Muscle of leg (tissue), 11 donors: ENCODE measurements around the gene DUSP28. TPM values are rescaled to one million over a fixed set of nuclear protein-coding genes. Genes with fewer than 3 reads are reported as not detected.

ENCODE experiments used
- DNase-seq: peaks from one replicate; pipeline ENCODE4 v3.0.0; 2013
- H3K27ac ChIP-seq: one replicate; pipeline ENCODE4 v1.5.1; 2013; ENCODE audit warnings: mild to moderate bottlenecking, low read length, control low read depth
- H3K27me3 ChIP-seq: one replicate; pipeline ENCODE4 v1.6.1; 2013; ENCODE audit warnings: low read length; ENCODE audit not compliant: control insufficient read depth, insufficient read depth
- H3K36me3 ChIP-seq: one replicate; pipeline ENCODE4 v1.6.1; 2013; ENCODE audit warnings: low read length; ENCODE audit not compliant: control insufficient read depth, insufficient read depth
- H3K4me1 ChIP-seq: one replicate; pipeline ENCODE4 v1.6.1; 2013; ENCODE audit warnings: low read length; ENCODE audit not compliant: control insufficient read depth, insufficient read depth
- H3K4me3 ChIP-seq: one replicate; pipeline ENCODE4 v1.5.1; 2013; ENCODE audit warnings: low read length, control low read depth
- H3K9me3 ChIP-seq: replicated peaks from 2 replicates; pipeline ENCODE4 v1.6.1; 2013; ENCODE audit warnings: low read depth, low read length; ENCODE audit not compliant: control insufficient read depth
- WGBS: methylation state at CpG from one replicate; pipeline ENCODE4 v1.1.5; 2013; ENCODE audit warnings: missing lambda C conversion rate; ENCODE audit not compliant: insufficient coverage; 5-methylcytosine and 5-hydroxymethylcytosine counted together
- polyA plus RNA-seq, 8 donors: library from polyadenylated mRNA; unstranded; fragments of 120-200 nt; gene quantifications; one replicate each; pipeline versions ENCODE4 v1.2.1 to v1.2.3, GENCODE V29; 2013; ENCODE audit warnings: inconsistent platforms in 1 of 8, low replicate concordance in 1 of 8; ENCODE audit not compliant: insufficient read length in 8 of 8, insufficient read depth in 1 of 8
- total RNA-seq: library from RNA; stranded (reverse); fragments of 120-200 nt; gene quantifications from one replicate; pipeline ENCODE4 v1.2.4, GENCODE V29; 2013

Gene DUSP28
- total and polyA plus RNA-seq, 9 donors: 6.6 to 13.5 (median 10.7) TPM

DNA sequence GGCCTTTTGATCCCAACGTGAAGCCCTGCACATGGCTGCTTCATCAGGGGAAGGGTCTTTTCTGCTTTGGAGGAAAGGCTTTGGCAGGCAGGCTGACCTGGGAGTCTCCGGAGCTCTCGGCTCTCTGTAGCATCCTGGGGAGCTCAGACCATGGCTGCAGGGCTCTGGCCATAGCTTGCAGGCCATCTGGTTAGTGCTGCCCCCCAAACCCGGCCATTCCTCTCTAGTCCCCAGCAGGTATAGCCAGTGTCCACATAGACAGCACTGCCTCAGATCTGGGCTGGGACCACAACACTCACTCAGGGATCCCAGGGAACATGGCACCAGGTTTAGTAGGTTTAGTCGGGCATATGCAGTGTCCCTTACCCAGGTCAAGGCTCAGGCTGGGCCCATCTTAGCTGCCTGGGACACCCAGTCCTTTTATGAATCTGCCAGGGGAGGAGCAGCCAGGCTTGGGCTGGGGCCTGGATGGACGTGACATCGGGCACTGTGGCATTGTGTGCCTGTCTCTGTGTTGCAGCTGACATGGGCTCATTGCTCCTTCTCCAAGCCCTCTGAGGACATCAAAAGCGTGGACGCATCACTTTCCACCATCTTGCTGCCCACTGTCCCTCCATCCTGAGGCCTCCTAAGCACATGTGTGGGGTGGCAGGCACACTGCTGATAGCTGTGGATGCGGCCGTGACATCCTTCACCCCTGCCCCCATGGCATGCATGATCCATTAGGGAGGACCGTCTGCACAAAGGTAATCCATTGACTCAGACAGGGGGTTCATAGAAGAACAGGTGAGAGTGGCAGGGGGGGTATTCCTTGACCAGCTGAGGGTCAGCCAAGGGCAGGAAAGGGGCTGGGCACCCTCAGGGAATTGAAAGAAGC is 45.9 kb downstream of the DUSP28 start:
- Histone ChIP-seq H3K27me3 (no peaks in the 10 kb centered on the region), H3K36me3 (peaks cover 5% of the 10 kb centered on the region), H3K27ac (no peak overlapping the region), H3K9me3 (no peaks in the 10 kb centered on the region), H3K4me3 (no peak overlapping the region), H3K4me1 (peaks cover 8% of the 10 kb centered on the region)
- WGBS: 88% methylated on average over 8 of the region's 12 CpGs
- no peak for DNase-seq

DNA sequence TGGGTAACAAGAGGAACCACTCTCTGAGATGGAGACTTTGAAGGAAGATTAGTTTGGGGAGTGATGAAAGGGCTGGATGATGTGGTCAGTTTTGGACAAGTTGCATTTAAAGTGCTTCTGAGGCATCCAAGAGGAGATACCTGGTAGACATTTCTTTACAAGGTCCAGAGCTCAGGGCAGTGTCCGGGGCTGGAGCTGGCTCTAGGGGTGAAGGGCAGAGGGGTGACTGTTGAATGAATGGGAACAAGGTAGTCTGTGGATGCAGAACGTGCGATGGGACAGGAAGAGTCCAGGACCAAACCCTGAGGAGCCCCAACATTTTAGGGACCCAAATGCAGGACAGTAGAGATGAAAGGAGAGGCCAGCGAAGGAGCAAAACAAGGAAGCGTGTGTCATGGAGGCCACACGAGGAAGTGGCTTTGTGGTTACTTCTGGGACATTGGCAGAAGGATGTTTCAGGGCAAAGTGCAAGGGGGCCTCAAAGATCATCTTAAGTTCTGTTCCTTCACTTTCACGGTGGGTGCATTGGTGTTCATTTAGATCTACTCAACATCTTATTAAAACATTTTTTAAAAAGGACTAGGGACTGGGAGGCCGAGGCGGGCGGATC is 51.5 kb downstream of the DUSP28 start:
- Histone ChIP-seq H3K9me3 (no peaks in the 10 kb centered on the region), H3K36me3 (no peaks in the 10 kb centered on the region), H3K27me3 (no peaks in the 10 kb centered on the region), H3K4me1 (peaks cover 12% of the 10 kb centered on the region), H3K4me3 (no peak overlapping the region), H3K27ac (no peak overlapping the region)
- DNase-seq: no peak
- WGBS: 93% methylated on average over 8 of the region's 10 CpGs

Other genes with a start within 250 kb of the DUSP28 start
- gene GPC1, start 124.7 kb upstream of the DUSP28 start, total RNA-seq: 21.1 TPM
- gene GPC1, start 124.7 kb upstream of the DUSP28 start, polyA plus RNA-seq: 100 to 1,000 TPM in 4 of 8 donors, 10 to 100 TPM in 4; 85.1 to 111 (median 100) TPM
- gene ANKMY1, start 2.4 kb upstream of the DUSP28 start, total RNA-seq: 5.6 TPM
- gene ANKMY1, start 2.4 kb upstream of the DUSP28 start, polyA plus RNA-seq: 10 to 100 TPM in 1 of 8 donors, 1 to 10 TPM in 7; 5.2 to 10.8 (median 7.7) TPM
- 13.6 TPM for gene RNPEPL1, start 8.1 kb downstream of the DUSP28 start, total RNA-seq
- gene RNPEPL1, start 8.1 kb downstream of the DUSP28 start, polyA plus RNA-seq: 10 to 100 TPM; 22.2 to 38.8 (median 33.0) TPM
- 18.9 TPM for gene CAPN10, start 26.4 kb downstream of the DUSP28 start, total RNA-seq
- gene CAPN10, start 26.4 kb downstream of the DUSP28 start, polyA plus RNA-seq: 10 to 100 TPM; 14.2 to 23.6 (median 17.1) TPM
- gene GPR35, start 65.1 kb downstream of the DUSP28 start, total RNA-seq: 1.1 TPM
- gene GPR35, start 65.1 kb downstream of the DUSP28 start, polyA plus RNA-seq: 1 to 10 TPM in 5 of 8 donors, under 1 TPM in 3; 0.75 to 5.1 (median 1.9) TPM
- gene AQP12B, start 122.5 kb downstream of the DUSP28 start, total RNA-seq: not detected
- gene AQP12B, start 122.5 kb downstream of the DUSP28 start, polyA plus RNA-seq: 1 to 10 TPM in 4 of 8 donors, under 1 TPM in 4; 0.24 to 1.7 (median 1.0) TPM
- not detected for gene AQP12A, start 131.5 kb downstream of the DUSP28 start, total RNA-seq
- 1 to 10 TPM in 2 of 8 donors, under 1 TPM in 5, not detected in 1; 0.27 to 1.4 (median 0.86) TPM for gene AQP12A, start 131.5 kb downstream of the DUSP28 start, polyA plus RNA-seq